Keratinocyte (primary cell): ENCODE measurements around the gene CASP10.
"Not testable (repeated sequence)": the region's sequence is repeated elsewhere in the genome, so short reads cannot be mapped to it uniquely, and the experiment has no call there.

Experiments
- CTCF ChIP-seq, 3 experiments: IDR thresholded peaks in 1 of 3; conservative IDR thresholded peaks in 1 of 3; optimal IDR thresholded peaks in 1 of 3; 2 replicates in 2 of 3; 3 replicates in 1 of 3; pipeline versions ENCODE3 to v1.5.1; 2011; ENCODE audit warnings: low read length in 3 of 3, mild to moderate bottlenecking in 3 of 3, moderate library complexity in 2 of 3, control low read depth in 1 of 3, inconsistent platforms in 1 of 3; ENCODE audit not compliant: insufficient read depth in 2 of 3; ENCODE audit errors: extremely low read depth in 1 of 3
- EZH2 ChIP-seq: IDR thresholded peaks from one replicate; pipeline ENCODE4 v1.6.1; 2012; ENCODE audit warnings: inconsistent platforms, mild to moderate bottlenecking, low read length, moderate library complexity

- not testable (repeated sequence) for TF ChIP-seq CTCF (optimal IDR thresholded peaks at IDR 0.05 in 1 of 3, IDR thresholded peaks at IDR 0.05 in 1 of 3, conservative IDR thresholded peaks at IDR 0.05 in 1 of 3; ENCODE audit: extremely low read depth in 1 of 3, insufficient read depth in 2 of 3, low read length in 3 of 3); EZH2
These were observed 56.4 kb downstream of the CASP10 start for GRCh38 chr2:201239167-201239935.
